ENCODE data around the gene C1QB. TPM values are rescaled to one million over a fixed set of nuclear protein-coding genes. Genes with fewer than 3 reads are reported as not detected.

Gene C1QB
- total RNA-seq, 1 donor from 2014 or later: 287 TPM

- Histone ChIP-seq H3K9me3 (no peaks in the 10 kb centered on the region), H3K4me3 (no peak overlapping the region), H3K4me1 (no peaks in the 10 kb centered on the region), H3K27me3 (peaks cover 2% of the 10 kb centered on the region), H3K27ac (no peak overlapping the region), H3K36me3 (no peaks in the 10 kb centered on the region)
- DNase-seq (ENCODE audit: extremely low spot score in 2 of 2): no peak
- TF ChIP-seq CTCF (IDR thresholded peaks at IDR 0.05): no peak
- no peak for TF ChIP-seq POLR2A (IDR thresholded peaks at IDR 0.05)
- TF ChIP-seq POLR2AphosphoS5 (IDR thresholded peaks at IDR 0.05; ENCODE audit: insufficient read depth in 1 of 2, low read depth in 1 of 2): no peak
- intact Hi-C loops (cut with DNase I): no loop called here
Observed at GRCh38 chr1:22681556-22682276, 28.7 kb downstream of the C1QB start.

GRCh38 chr1:22683547-22683946 lies 30.5 kb downstream of the C1QB start:
- H3K27ac ChIP-seq: no peak overlapping the region
- no peak for TF ChIP-seq POLR2AphosphoS5 (IDR thresholded peaks at IDR 0.05; ENCODE audit: insufficient read depth in 1 of 2, low read depth in 1 of 2)
- no peak for TF ChIP-seq CTCF (IDR thresholded peaks at IDR 0.05)
- TF ChIP-seq POLR2A (IDR thresholded peaks at IDR 0.05): no peak
- H3K4me3 ChIP-seq: no peak overlapping the region
- H3K27me3 ChIP-seq: no peaks in the 10 kb centered on the region
- intact Hi-C loops (cut with DNase I): no loop called here
- DNase-seq (ENCODE audit: extremely low spot score in 2 of 2): no peak
- no peaks in the 10 kb centered on the region for H3K36me3 ChIP-seq
- no peaks in the 10 kb centered on the region for H3K4me1 ChIP-seq
- H3K9me3 ChIP-seq: no peaks in the 10 kb centered on the region

GRCh38 chr1:22685591-22686059 lies 32.6 kb downstream of the C1QB start:
- no peaks in the 10 kb centered on the region for H3K27me3 ChIP-seq
- no peaks in the 10 kb centered on the region for H3K9me3 ChIP-seq
- H3K36me3 ChIP-seq: no peaks in the 10 kb centered on the region
- TF ChIP-seq CTCF (IDR thresholded peaks at IDR 0.05) (no peak), POLR2A (IDR thresholded peaks at IDR 0.05) (no peak), POLR2AphosphoS5 (IDR thresholded peaks at IDR 0.05; ENCODE audit: insufficient read depth in 1 of 2, low read depth in 1 of 2) (no peak)
- no peak for DNase-seq (ENCODE audit: extremely low spot score in 2 of 2)
- H3K4me3 ChIP-seq: no peak overlapping the region
- intact Hi-C loops (cut with DNase I): no loop called here
- no peak overlapping the region for H3K27ac ChIP-seq
- H3K4me1 ChIP-seq: no peaks in the 10 kb centered on the region

GRCh38 chr1:22687191-22687590 lies 34.2 kb downstream of the C1QB start:
- TF ChIP-seq CTCF (IDR thresholded peaks at IDR 0.05) (no peak), POLR2A (IDR thresholded peaks at IDR 0.05) (no peak), POLR2AphosphoS5 (IDR thresholded peaks at IDR 0.05; ENCODE audit: insufficient read depth in 1 of 2, low read depth in 1 of 2) (no peak)
- H3K27me3 ChIP-seq: no peaks in the 10 kb centered on the region
- H3K36me3 ChIP-seq: no peaks in the 10 kb centered on the region
- DNase-seq (ENCODE audit: extremely low spot score in 2 of 2): no peak
- H3K4me3 ChIP-seq: no peak overlapping the region
- intact Hi-C loops (cut with DNase I): no loop called here
- H3K9me3 ChIP-seq: no peaks in the 10 kb centered on the region
- H3K4me1 ChIP-seq: no peaks in the 10 kb centered on the region
- no peak overlapping the region for H3K27ac ChIP-seq

GRCh38 chr1:22688466-22688865 lies 35.4 kb downstream of the C1QB start:
- H3K27me3 ChIP-seq: no peaks in the 10 kb centered on the region
- DNase-seq (ENCODE audit: extremely low spot score in 2 of 2): no peak
- TF ChIP-seq CTCF (IDR thresholded peaks at IDR 0.05): no peak
- no peak for TF ChIP-seq POLR2AphosphoS5 (IDR thresholded peaks at IDR 0.05; ENCODE audit: insufficient read depth in 1 of 2, low read depth in 1 of 2)
- no peak for TF ChIP-seq POLR2A (IDR thresholded peaks at IDR 0.05)

More at GRCh38 chr1:22688466-22688865, 35.4 kb downstream of the C1QB start:
- H3K4me3 ChIP-seq: no peak overlapping the region
- no peak overlapping the region for H3K27ac ChIP-seq
- H3K36me3 ChIP-seq: no peaks in the 10 kb centered on the region
- no peaks in the 10 kb centered on the region for H3K4me1 ChIP-seq
- no peaks in the 10 kb centered on the region for H3K9me3 ChIP-seq
- intact Hi-C loops (cut with DNase I): no loop called here

All from vagina (tissue), 2 donors.